MM.1S (cell line): Measurements from ENCODE around the gene MPND.

ENCODE experiments used
- DNase-seq: peaks from one replicate; pipeline ENCODE4 v3.0.0-alpha.2; 2015
- H2AFZ ChIP-seq: fragments of 300-600 bp; sonication (generic); 2 replicates; pipeline ENCODE4 v1.6.0; 2016; ENCODE audit warnings: antibody characterized with exemption, low read length
- H3F3A ChIP-seq: fragments of 300-600 bp; sonication (generic); 2 replicates; pipeline ENCODE4 v1.6.1; 2016; ENCODE audit warnings: mild to moderate bottlenecking, antibody characterized with exemption, low read length, moderate library complexity, mixed read lengths; ENCODE audit not compliant: insufficient read depth
- H3K27ac ChIP-seq: fragments of 300-600 bp; sonication (generic); 2 replicates; pipeline ENCODE4 v1.5.1; 2016; ENCODE audit warnings: mild to moderate bottlenecking, low read length
- H3K27me3 ChIP-seq: fragments of 300-600 bp; sonication (generic); replicated peaks from 2 replicates; pipeline ENCODE4 v1.6.0; 2016; ENCODE audit warnings: low read length; ENCODE audit not compliant: insufficient read depth
- H3K36me3 ChIP-seq: fragments of 300-600 bp; sonication (generic); replicated peaks from 2 replicates; pipeline ENCODE4 v1.6.1; 2016; ENCODE audit warnings: mild to moderate bottlenecking, low read length, mixed read lengths; ENCODE audit not compliant: insufficient read depth
- H3K4me1 ChIP-seq: fragments of 300-600 bp; sonication (generic); 2 replicates; pipeline ENCODE4 v1.6.1; 2016; ENCODE audit warnings: low read length, mixed read lengths
- H3K4me2 ChIP-seq: fragments of 300-600 bp; sonication (generic); 2 replicates; pipeline ENCODE4 v1.6.0; 2016; ENCODE audit warnings: low read depth, low read length
- H3K4me3 ChIP-seq: fragments of 300-600 bp; sonication (generic); 2 replicates; pipeline ENCODE4 v1.5.1; 2016; ENCODE audit warnings: low read length, mixed read lengths
- H3K79me2 ChIP-seq: fragments of 300-600 bp; sonication (generic); 2 replicates; pipeline ENCODE4 v1.6.1; 2016; ENCODE audit warnings: mixed run types, low read length, mixed read lengths
- H3K9ac ChIP-seq: fragments of 300-600 bp; sonication (generic); 2 replicates; pipeline ENCODE4 v1.6.1; 2016; ENCODE audit warnings: low read length, mixed read lengths
- H3K9me2 ChIP-seq: fragments of 300-600 bp; sonication (generic); replicated peaks from 2 replicates; pipeline ENCODE4 v1.6.1; 2016; ENCODE audit warnings: mild to moderate bottlenecking, low read length, mixed read lengths; ENCODE audit not compliant: insufficient read depth
- H3K9me3 ChIP-seq: fragments of 300-600 bp; sonication (generic); replicated peaks from 2 replicates; pipeline ENCODE4 v1.6.1; 2016; ENCODE audit warnings: mild to moderate bottlenecking, low read length, mixed read lengths; ENCODE audit not compliant: insufficient read depth
- H4K20me1 ChIP-seq: fragments of 300-600 bp; sonication (generic); 2 replicates; pipeline ENCODE4 v1.6.1; 2016; ENCODE audit warnings: mild to moderate bottlenecking, low read length, moderate library complexity, mixed read lengths; ENCODE audit not compliant: insufficient read depth
- EZH2 ChIP-seq: fragments of 300-600 bp; sonication (generic); optimal IDR thresholded peaks from 2 replicates; pipeline ENCODE3; 2017; ENCODE audit warnings: low read depth, mild to moderate bottlenecking, antibody characterized with exemption, low read length, mixed read lengths
- EZH2phosphoT487 ChIP-seq: fragments of 300-600 bp; sonication (generic); IDR thresholded peaks from 2 replicates; pipeline ENCODE4 v1.6.1; 2018; ENCODE audit warnings: antibody characterized with exemption, low read length
- TF ChIP-seq, protein P1 (sequence below): fragments of 300-600 bp; sonication (generic); IDR thresholded peaks from 2 replicates; pipeline ENCODE4 v1.5.1; 2016; ENCODE audit warnings: antibody characterized with exemption, low read length, mixed read lengths

Gene MPND

DNA sequence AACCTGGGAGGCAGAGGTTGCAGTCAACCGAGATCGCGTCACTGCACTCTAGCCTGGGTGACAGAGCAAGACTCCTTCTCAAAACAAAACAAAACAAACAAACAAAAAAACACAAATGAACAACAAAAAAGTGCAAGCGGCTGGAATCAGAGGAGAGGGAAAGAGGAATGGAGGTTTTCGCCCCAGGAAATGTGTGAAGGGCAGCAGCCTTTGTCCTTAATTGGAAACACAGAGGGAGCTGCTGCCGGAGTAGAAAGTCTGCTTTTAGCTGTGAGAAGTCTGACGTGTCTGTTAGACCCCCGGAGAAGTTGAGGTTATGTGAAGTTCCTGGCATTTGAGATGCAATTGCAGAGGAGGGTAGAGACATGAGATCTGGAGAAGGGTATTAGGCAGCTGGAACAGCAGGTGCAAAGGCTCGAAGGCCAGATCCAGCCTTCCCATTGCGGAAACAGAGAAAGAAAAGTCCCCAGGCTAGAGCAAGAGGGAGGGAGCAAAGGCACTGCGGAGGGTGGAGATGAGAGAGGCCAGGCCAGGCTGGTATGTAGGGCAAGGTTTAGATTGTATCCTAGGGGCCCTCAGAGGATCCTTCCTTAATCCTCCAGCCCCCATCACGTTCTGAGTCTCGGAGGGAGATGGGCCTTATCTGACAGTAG is 41.6 kb upstream of the MPND start:
- Histone ChIP-seq H3K4me1 (no peaks in the 10 kb centered on the region), H2AFZ (no peak overlapping the region), H3K4me2 (no peak overlapping the region), H4K20me1 (no peaks in the 10 kb centered on the region), H3K4me3 (no peak overlapping the region), H3K9me3 (no peaks in the 10 kb centered on the region), H3F3A (no peaks in the 10 kb centered on the region), H3K9me2 (no peaks in the 10 kb centered on the region), H3K79me2 (no peaks in the 10 kb centered on the region), H3K9ac (no peak overlapping the region), H3K27ac (no peak overlapping the region), H3K36me3 (no peaks in the 10 kb centered on the region), H3K27me3 (peaks cover 78% of the 10 kb centered on the region)
- DNase-seq, result no peak
- TF ChIP-seq EZH2, result no peak
- TF ChIP-seq, protein P1, sequence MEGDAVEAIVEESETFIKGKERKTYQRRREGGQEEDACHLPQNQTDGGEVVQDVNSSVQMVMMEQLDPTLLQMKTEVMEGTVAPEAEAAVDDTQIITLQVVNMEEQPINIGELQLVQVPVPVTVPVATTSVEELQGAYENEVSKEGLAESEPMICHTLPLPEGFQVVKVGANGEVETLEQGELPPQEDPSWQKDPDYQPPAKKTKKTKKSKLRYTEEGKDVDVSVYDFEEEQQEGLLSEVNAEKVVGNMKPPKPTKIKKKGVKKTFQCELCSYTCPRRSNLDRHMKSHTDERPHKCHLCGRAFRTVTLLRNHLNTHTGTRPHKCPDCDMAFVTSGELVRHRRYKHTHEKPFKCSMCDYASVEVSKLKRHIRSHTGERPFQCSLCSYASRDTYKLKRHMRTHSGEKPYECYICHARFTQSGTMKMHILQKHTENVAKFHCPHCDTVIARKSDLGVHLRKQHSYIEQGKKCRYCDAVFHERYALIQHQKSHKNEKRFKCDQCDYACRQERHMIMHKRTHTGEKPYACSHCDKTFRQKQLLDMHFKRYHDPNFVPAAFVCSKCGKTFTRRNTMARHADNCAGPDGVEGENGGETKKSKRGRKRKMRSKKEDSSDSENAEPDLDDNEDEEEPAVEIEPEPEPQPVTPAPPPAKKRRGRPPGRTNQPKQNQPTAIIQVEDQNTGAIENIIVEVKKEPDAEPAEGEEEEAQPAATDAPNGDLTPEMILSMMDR, result no peak
- TF ChIP-seq EZH2phosphoT487, result no peak

DNA sequence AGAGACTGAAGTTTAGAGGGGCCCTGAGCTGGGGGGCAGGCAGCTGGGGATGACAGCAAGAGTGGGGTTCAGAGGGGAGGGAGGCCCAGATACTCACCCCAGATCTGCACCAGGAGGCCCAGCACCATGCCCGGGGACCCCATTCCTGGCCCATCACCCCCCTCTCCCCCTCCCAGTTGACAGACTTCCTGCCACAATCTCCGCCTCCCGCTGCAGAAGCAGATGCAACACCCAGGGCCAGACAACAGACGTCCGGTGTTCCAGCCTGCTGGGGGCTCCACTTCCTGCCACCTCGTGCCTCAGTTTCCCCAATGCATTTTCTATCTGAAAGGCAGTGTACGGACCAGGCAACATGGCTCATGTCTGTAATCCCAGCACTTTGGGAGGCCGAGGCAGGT is 41.1 kb upstream of the MPND start, which contains the start of gene TMIGD2:
TMIGD2 (minus strand) TSS at position 147 of the 398 bp plus-strand sequence; CDS start at position 143, 4 bp downstream.
- Histone ChIP-seq H3K27ac (no peak within 1 kb of the TSS), H3K79me2 (no peaks in the 10 kb centered on the region), H3K4me3 (no peak within 1 kb of the TSS), H4K20me1 (no peaks in the 10 kb centered on the region), H3K27me3 (peaks cover 82% of the 10 kb centered on the region), H3K9ac (no peak within 1 kb of the TSS), H3K9me2 (no peaks in the 10 kb centered on the region), H3K9me3 (no peaks in the 10 kb centered on the region), H3K36me3 (no peaks in the 10 kb centered on the region), H3F3A (no peaks in the 10 kb centered on the region), H3K4me1 (no peaks in the 10 kb centered on the region), H3K4me2 (no peak within 1 kb of the TSS), H2AFZ (no peak within 1 kb of the TSS)
- no peak for DNase-seq
- TF ChIP-seq EZH2, result no peak

DNA sequence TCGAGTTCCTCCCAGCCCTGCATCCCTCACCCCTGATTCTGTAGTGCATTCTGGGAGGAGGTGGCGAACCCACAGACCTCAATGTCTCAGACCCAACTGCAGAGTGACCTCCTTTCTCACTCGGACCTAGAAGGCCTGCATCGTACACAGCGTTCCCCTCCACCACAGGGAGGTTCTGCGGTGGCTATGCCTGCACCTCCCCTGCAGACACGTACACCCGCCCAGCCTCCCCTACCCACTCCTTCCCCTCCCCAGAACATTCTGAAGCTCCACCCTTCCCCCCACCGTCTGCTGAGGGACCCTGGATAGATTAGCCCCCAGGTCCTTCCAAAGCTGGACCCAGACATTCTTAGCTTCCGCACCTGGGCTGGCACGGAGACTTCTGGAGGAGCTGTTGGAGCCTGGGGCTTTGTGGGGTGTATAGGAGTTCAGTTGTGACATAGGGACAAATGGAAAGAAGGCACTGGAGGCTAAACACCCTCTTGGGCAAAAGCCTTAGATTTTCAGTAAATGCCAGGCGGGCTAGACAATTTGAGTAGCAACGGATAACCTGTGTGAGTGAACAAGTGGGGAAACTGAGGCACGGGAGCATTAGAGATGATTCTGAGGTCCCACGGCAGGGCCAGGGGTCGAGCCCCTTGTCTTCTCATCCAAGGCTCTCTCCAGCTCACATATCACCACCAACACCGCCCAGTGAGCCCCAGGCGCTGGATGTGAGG is 39.4 kb upstream of the MPND start:
- H3K27me3 ChIP-seq, result peaks cover 84% of the 10 kb centered on the region
- H3K9ac ChIP-seq, result no peak overlapping the region
- no peaks in the 10 kb centered on the region for H3K9me2 ChIP-seq
- H2AFZ ChIP-seq, result no peak overlapping the region
- H3K27ac ChIP-seq, result no peak overlapping the region
- H3K9me3 ChIP-seq, result no peaks in the 10 kb centered on the region
- H4K20me1 ChIP-seq, result no peaks in the 10 kb centered on the region
- H3K4me3 ChIP-seq, result no peak overlapping the region
- no peak for TF ChIP-seq EZH2phosphoT487
- TF ChIP-seq, protein P1, result no peak
- no peak for TF ChIP-seq EZH2
- no peaks in the 10 kb centered on the region for H3K79me2 ChIP-seq
- no peaks in the 10 kb centered on the region for H3F3A ChIP-seq
- no peak overlapping the region for H3K4me2 ChIP-seq
- no peaks in the 10 kb centered on the region for H3K36me3 ChIP-seq
- DNase-seq, result no peak
- H3K4me1 ChIP-seq, result no peaks in the 10 kb centered on the region
